ENCODE results near the gene BRWD1. TPM values are rescaled to one million over a fixed set of nuclear protein-coding genes. Genes with fewer than 3 reads are reported as not detected.

The BRWD1 gene
- total RNA-seq, 4 donors from 2014 or later: 55.0 to 104 (median 67.9) TPM

DNA sequence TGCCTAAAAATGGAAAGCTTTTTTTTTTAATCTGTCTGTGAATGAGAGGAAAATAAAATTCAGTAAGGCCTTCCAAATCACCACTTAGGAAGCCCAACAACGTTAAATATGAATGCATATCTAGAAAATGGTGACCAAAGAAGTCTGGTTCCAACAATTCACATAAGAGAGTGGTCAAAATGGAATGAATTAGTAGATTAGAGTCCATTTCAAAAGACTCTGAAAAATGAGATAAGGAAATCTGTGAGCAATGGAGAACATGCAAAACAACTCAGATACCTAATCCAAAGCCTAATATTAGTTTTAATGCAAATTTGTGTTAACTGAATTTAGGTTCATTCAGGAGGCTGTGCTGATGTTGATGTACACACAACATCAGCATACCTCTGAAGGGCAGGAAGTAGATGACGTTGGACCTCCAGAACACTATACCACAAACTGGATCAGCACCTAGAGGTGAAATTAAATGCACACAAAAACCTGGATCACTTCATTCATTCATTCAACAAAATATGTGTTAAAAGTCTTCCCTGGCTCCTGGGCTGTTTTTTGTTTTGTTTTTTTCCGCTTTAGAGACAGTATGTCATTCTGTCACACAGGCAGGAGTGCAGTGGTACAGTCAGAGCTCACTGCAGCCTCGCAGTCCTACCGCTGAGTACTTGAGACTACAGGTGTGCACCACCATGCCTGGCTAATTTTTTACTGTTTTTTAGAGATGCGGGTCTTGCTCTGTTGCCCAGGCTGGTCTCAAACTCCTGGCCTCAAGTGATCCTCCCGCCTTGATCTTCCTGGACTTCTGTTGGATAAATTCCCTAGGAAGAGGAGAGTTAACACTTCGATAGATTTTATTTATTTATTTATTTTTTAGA lies 4.9 kb upstream of the BRWD1 start:
- no peak for TF ChIP-seq POLR2AphosphoS5 (IDR thresholded peaks at IDR 0.05)
- TF ChIP-seq, protein P1, sequence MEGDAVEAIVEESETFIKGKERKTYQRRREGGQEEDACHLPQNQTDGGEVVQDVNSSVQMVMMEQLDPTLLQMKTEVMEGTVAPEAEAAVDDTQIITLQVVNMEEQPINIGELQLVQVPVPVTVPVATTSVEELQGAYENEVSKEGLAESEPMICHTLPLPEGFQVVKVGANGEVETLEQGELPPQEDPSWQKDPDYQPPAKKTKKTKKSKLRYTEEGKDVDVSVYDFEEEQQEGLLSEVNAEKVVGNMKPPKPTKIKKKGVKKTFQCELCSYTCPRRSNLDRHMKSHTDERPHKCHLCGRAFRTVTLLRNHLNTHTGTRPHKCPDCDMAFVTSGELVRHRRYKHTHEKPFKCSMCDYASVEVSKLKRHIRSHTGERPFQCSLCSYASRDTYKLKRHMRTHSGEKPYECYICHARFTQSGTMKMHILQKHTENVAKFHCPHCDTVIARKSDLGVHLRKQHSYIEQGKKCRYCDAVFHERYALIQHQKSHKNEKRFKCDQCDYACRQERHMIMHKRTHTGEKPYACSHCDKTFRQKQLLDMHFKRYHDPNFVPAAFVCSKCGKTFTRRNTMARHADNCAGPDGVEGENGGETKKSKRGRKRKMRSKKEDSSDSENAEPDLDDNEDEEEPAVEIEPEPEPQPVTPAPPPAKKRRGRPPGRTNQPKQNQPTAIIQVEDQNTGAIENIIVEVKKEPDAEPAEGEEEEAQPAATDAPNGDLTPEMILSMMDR (IDR thresholded peaks at IDR 0.05): no peak
- no peak for TF ChIP-seq EP300 (IDR thresholded peaks at IDR 0.05)
- TF ChIP-seq POLR2A (IDR thresholded peaks at IDR 0.05; ENCODE audit: low read depth): no peak
- intact Hi-C loops (cut with DNase I): no loop called here
- H3K4me1 ChIP-seq: peaks cover 22 to 71% (median 52%) of the 10 kb centered on the region in 4 donors
- H3K9me3 ChIP-seq: no peaks in the 10 kb centered on the region
- WGBS: 71% methylated on average over 8 of the region's 8 CpGs
- no peaks in the 10 kb centered on the region for H3K36me3 ChIP-seq
- no peaks in the 10 kb centered on the region for H3K27me3 ChIP-seq
- no peak overlapping the region for H3K4me3 ChIP-seq
- peak overlapping the region; percentile 76 to 86 (median 82) for H3K27ac ChIP-seq (replicated peaks in 1 of 4)
- DNase-seq (ENCODE audit: extremely low spot score): no peak

DNA sequence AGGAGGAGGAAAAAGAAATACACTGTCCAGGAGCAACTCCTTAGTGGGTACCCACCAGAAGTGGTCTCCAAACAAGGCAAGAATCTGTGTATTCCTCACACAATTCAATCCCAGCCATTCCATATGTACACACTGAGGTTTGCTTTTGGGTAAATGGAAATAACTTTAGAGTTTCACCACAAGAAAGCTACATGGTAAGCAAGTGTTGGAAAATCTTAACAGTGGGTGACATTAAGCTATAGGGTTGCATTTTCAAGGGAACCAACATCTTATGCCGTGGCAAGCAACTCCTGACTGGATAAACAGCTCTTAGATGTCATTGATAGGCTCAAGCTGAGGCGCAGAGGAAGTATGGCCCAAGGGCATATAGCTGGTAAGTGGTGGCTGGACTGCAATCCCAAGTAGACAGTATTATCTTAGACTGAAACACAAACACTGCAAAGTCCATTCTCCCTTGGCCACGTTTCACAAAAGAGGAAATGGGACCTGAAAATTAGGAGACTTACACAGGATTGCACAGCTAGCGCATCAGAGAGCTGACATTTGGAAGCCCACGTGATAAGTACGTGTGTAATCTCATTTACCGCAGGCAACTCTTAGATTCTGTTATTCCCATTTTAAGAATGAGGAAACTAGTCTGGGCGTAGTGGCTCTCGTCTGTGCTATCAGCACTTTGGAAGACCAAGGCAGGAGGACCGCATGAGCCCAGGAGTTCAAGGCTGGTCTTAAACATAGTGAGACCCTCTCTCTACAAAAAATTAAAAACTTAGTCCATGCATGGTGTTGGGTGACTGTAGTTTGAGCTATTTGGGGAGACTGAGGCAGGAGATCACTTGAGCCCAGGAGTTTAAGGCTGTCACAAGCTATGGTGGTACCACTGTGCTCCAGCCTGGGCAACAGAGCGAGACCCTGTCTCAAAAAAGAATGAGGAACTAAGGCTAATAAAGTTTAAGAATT lies 4.0 kb upstream of the BRWD1 start:
- H3K9me3 ChIP-seq: no peaks in the 10 kb centered on the region
- 69% methylated on average over 11 of the region's 11 CpGs for WGBS
- DNase-seq (ENCODE audit: extremely low spot score): no peak
- H3K36me3 ChIP-seq: no peaks in the 10 kb centered on the region
- H3K4me1 ChIP-seq: peaks cover 22 to 71% (median 52%) of the 10 kb centered on the region in 4 donors
- TF ChIP-seq POLR2A (IDR thresholded peaks at IDR 0.05; ENCODE audit: low read depth): no peak
- TF ChIP-seq, protein P1 (IDR thresholded peaks at IDR 0.05): no peak
- TF ChIP-seq POLR2AphosphoS5 (IDR thresholded peaks at IDR 0.05): no peak
- TF ChIP-seq EP300 (IDR thresholded peaks at IDR 0.05): no peak
- intact Hi-C loops (cut with DNase I): no loop called here
- no peak overlapping the region for H3K4me3 ChIP-seq
- peak overlapping the region in 3 of 4 donors; percentile 2 to 76 (median 28) for H3K27ac ChIP-seq (replicated peaks in 1 of 4)
- H3K27me3 ChIP-seq: no peaks in the 10 kb centered on the region

DNA sequence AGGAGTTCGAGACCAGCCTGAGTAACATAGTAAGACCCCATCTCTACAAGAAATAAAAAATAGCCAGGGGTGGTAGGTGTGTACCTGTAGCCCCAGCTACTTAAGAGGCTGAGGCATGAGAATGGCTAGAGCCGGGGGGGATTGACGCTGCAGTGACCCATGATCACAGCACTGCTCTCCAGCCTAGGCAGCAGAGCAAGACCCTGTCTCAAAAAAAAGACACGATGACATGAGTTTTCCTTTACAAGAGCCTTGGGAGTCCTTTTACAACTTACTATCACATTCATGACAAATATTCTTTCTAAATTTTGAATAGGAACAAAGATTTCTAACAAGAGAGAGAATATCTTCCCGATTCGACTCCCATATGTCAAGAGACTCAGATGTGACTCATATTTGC lies 3.3 kb upstream of the BRWD1 start:
- Histone ChIP-seq H3K36me3 (peaks cover 0 to under 1% (median 0%) of the 10 kb centered on the region in 4 donors), H3K27ac (replicated peaks in 1 of 4) (peak overlapping the region in 2 of 4 donors; percentile 28 to 76), H3K4me1 (peaks cover 27 to 69% (median 53%) of the 10 kb centered on the region in 4 donors), H3K4me3 (no peak overlapping the region), H3K9me3 (no peaks in the 10 kb centered on the region), H3K27me3 (no peaks in the 10 kb centered on the region)
- WGBS: 86% methylated on average over 6 of the region's 6 CpGs
- TF ChIP-seq POLR2AphosphoS5 (IDR thresholded peaks at IDR 0.05) (no peak), EP300 (IDR thresholded peaks at IDR 0.05) (no peak), POLR2A (IDR thresholded peaks at IDR 0.05; ENCODE audit: low read depth) (no peak)
- TF ChIP-seq, protein P1 (IDR thresholded peaks at IDR 0.05): no peak
- intact Hi-C loops (cut with DNase I): no loop called here
- DNase-seq (ENCODE audit: extremely low spot score): no peak

DNA sequence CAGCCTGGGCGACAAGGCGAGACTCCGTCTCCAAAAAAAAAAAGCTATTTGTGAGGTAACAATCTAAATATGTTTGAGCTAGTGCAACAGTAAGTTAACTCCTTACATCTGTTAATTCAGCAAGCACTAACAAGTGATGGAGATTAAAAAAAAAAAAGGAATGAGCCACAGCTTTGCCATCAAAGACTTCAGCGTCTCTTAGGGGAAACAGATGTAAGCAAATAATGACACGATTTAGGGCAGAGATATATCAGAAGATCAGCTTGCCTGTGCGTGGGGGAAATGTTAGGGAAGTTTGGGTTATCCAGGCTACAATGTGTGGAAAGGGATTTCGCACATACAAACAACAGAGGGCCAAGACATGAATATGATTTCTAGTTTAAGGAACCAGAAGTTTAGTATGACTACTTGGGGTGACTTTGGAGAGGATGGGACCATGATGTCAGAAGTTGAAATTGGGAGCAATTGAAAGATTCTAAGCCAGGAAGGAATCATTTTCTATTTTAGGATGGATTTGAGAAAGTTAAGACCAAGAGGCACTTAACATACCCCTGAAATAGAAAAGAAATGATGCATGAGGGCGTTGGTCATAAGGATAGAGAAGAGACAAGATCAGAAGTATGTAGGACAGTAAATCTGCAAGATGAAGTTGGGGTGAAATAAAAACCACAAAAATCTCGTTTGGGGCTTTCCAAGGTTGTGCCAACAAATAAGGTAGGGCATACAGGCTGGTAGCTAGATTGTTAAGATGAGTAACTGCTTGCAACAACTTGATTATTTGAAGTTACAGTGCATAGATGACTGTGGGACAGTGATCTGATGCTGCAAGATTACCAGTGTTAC lies 2.4 kb upstream of the BRWD1 start:
- WGBS: 85% methylated on average over 9 of the region's 9 CpGs
- no peaks in the 10 kb centered on the region for H3K9me3 ChIP-seq
- no peak overlapping the region for H3K4me3 ChIP-seq
- no peaks in the 10 kb centered on the region for H3K27me3 ChIP-seq
- peak overlapping the region in 1 of 4 donors; percentile 99 for H3K27ac ChIP-seq (replicated peaks in 1 of 4)
- H3K4me1 ChIP-seq: peaks cover 36 to 69% (median 53%) of the 10 kb centered on the region in 4 donors
- intact Hi-C loops (cut with DNase I): no loop called here
- TF ChIP-seq, protein P1 (IDR thresholded peaks at IDR 0.05): no peak
- TF ChIP-seq POLR2AphosphoS5 (IDR thresholded peaks at IDR 0.05) (no peak), POLR2A (IDR thresholded peaks at IDR 0.05; ENCODE audit: low read depth) (no peak), EP300 (IDR thresholded peaks at IDR 0.05) (no peak)
- no peak for DNase-seq (ENCODE audit: extremely low spot score)
- H3K36me3 ChIP-seq: peaks cover 0 to 10% (median 4%) of the 10 kb centered on the region in 4 donors

Measured in esophagus muscularis mucosa (tissue), 4 donors.